HG03457 (cell line): ENCODE data around the gene MYL10.

ENCODE experiments used
- ATAC-seq: cut with Tn5 transposase; IDR thresholded peaks from one replicate; pipeline ENCODE4 v1.9.1; 2021; ENCODE audit warnings: moderate number of reproducible peaks; ENCODE audit not compliant: unreplicated experiment

Gene MYL10

GRCh38 chr7:101629171-101629570, at the start of gene MYL10:
Gene MYL10, minus strand, starts transcription at chr7:101629296. Its CDS starts 178 bp downstream, at chr7:101629118.
- ATAC-seq, result no peak

- no peak for ATAC-seq
Measured at GRCh38 chr7:101678658-101679057, 49.6 kb upstream of the MYL10 start.

- ATAC-seq, result no peak
Measured at GRCh38 chr7:101677797-101678479, 48.8 kb upstream of the MYL10 start.

GRCh38 chr7:101677391-101677790, 48.3 kb upstream of the MYL10 start:
- ATAC-seq, result no peak

- no peak for ATAC-seq
Measured at GRCh38 chr7:101676956-101677355, 47.9 kb upstream of the MYL10 start.

- no peak for ATAC-seq
Measured at GRCh38 chr7:101676062-101676598, 47.0 kb upstream of the MYL10 start.

- no peak for ATAC-seq
Measured at GRCh38 chr7:101674439-101674838, 45.3 kb upstream of the MYL10 start.

- ATAC-seq, result no peak
Measured at GRCh38 chr7:101673951-101674350, 44.9 kb upstream of the MYL10 start.

GRCh38 chr7:101673315-101673714, 44.2 kb upstream of the MYL10 start:
- no peak for ATAC-seq

- ATAC-seq, result no peak
Measured at GRCh38 chr7:101671371-101672356, 42.6 kb upstream of the MYL10 start.

- no peak for ATAC-seq
Measured at GRCh38 chr7:101669307-101669706, 40.2 kb upstream of the MYL10 start.

GRCh38 chr7:101668726-101669125, 39.6 kb upstream of the MYL10 start:
- ATAC-seq, result no peak

GRCh38 chr7:101667920-101668319, 38.8 kb upstream of the MYL10 start:
- ATAC-seq, result no peak

GRCh38 chr7:101667399-101667798, 38.3 kb upstream of the MYL10 start:
- ATAC-seq, result no peak

- no peak for ATAC-seq
Measured at GRCh38 chr7:101666741-101667140, 37.6 kb upstream of the MYL10 start.

GRCh38 chr7:101666293-101666692, 37.2 kb upstream of the MYL10 start:
- no peak for ATAC-seq

GRCh38 chr7:101664893-101665471, 35.9 kb upstream of the MYL10 start:
- no peak for ATAC-seq

GRCh38 chr7:101664436-101664835, 35.3 kb upstream of the MYL10 start:
- ATAC-seq, result no peak

- no peak for ATAC-seq
Measured at GRCh38 chr7:101663747-101664146, 34.7 kb upstream of the MYL10 start.

GRCh38 chr7:101662447-101662998, 33.4 kb upstream of the MYL10 start:
- ATAC-seq, result no peak

GRCh38 chr7:101659706-101660105, 30.6 kb upstream of the MYL10 start:
- ATAC-seq, result no peak
